ENCODE results near the gene FCGR3A. TPM values are rescaled to one million over a fixed set of nuclear protein-coding genes. Genes with fewer than 3 reads are reported as not detected.

The FCGR3A gene
- total and polyA plus RNA-seq, 2 of the 4 experiments (the other 2 are of a cell fraction), result not detected

GRCh38 chr1:161495490-161495889, 54.1 kb downstream of the FCGR3A start:
- Histone ChIP-seq H3K79me1 (ENCODE audit: low read depth in 1 of 2, low read length in 2 of 2) (no peaks in the 10 kb centered on the region), H3K4ac (ENCODE audit: low read depth, low read length) (no peak overlapping the region), H3K4me3 (ENCODE audit: insufficient read depth, low read depth, low read length) (no peak overlapping the region), H2AFZ (replicated peaks; ENCODE audit: low read length, poor library complexity) (no peak overlapping the region), H3K9me3 (ENCODE audit: control insufficient read depth, insufficient read depth, low read length) (no peaks in the 10 kb centered on the region), H4K8ac (ENCODE audit: low read depth in 2 of 2, low read length in 2 of 2) (no peak overlapping the region), H3K18ac (ENCODE audit: low read depth, low read length) (no peak overlapping the region), H3K27ac (ENCODE audit: insufficient read depth, low read length) (no peak overlapping the region), H2BK5ac (ENCODE audit: low read depth, low read length, poor library complexity, severe bottlenecking) (no peak overlapping the region), H3K23ac (ENCODE audit: low read depth, low read length) (no peak overlapping the region), H3K9ac (ENCODE audit: low read depth, low read length) (no peak overlapping the region), H3K9me1 (ENCODE audit: insufficient read depth, low read length) (no peaks in the 10 kb centered on the region), H4K91ac (ENCODE audit: insufficient read depth, low read depth, low read length) (no peak overlapping the region), H2AK9ac (replicated peaks; ENCODE audit: low read depth, low read length, poor library complexity) (no peak overlapping the region), H2BK15ac (ENCODE audit: low read depth, low read length) (no peak overlapping the region), H3K14ac (replicated peaks; ENCODE audit: low read depth, low read length) (no peak overlapping the region), H3K36me3 (ENCODE audit: control insufficient read depth, insufficient read depth, low read length) (no peaks in the 10 kb centered on the region), H2BK120ac (ENCODE audit: low read depth, low read length) (no peak overlapping the region), H3K56ac (ENCODE audit: extremely low read depth, insufficient read depth, low read length) (no peak overlapping the region), H4K5ac (ENCODE audit: low read depth, low read length) (no peak overlapping the region), H4K20me1 (ENCODE audit: insufficient read depth, low read length) (no peaks in the 10 kb centered on the region), H3K27me3 (ENCODE audit: control insufficient read depth, insufficient read depth, low read length) (peaks cover 28% of the 10 kb centered on the region), H2AK5ac (ENCODE audit: low read depth, low read length) (no peak overlapping the region), H3K4me2 (ENCODE audit: low read depth, low read length) (no peak overlapping the region), H3K4me1 (ENCODE audit: control insufficient read depth, insufficient read depth, low read length) (no peaks in the 10 kb centered on the region), H2BK20ac (ENCODE audit: low read depth, low read length) (no peak overlapping the region)
- ATAC-seq (ENCODE audit: low read depth) (no peak), DNase-seq (no peak)
- TF ChIP-seq CEBPB (IDR thresholded peaks at IDR 0.05; ENCODE audit: low read depth, low read length), result no peak
- TF ChIP-seq CTCF (conservative IDR thresholded peaks at IDR 0.05; ENCODE audit: low read depth, low read length), result no peak
- no peak for TF ChIP-seq MAFK (IDR thresholded peaks at IDR 0.05; ENCODE audit: low read depth, low read length)
- no peak for TF ChIP-seq ELK1 (IDR thresholded peaks at IDR 0.05; ENCODE audit: borderline replicate concordance, low read depth, low read length)
- no peak for TF ChIP-seq MXI1 (IDR thresholded peaks at IDR 0.05; ENCODE audit: borderline replicate concordance, low read depth, low read length)
- TF ChIP-seq RCOR1 (IDR thresholded peaks at IDR 0.05; ENCODE audit: insufficient replicate concordance, low read length), result no peak
- no peak for TF ChIP-seq SMC3 (IDR thresholded peaks at IDR 0.05; ENCODE audit: low read depth, low read length)
- no peak for TF ChIP-seq FOS (IDR thresholded peaks at IDR 0.05; ENCODE audit: low read depth, low read length)
- no peak for TF ChIP-seq NFE2L2 (IDR thresholded peaks at IDR 0.05; ENCODE audit: low read depth, low read length)
- no peak for TF ChIP-seq RFX5 (IDR thresholded peaks at IDR 0.05; ENCODE audit: low read depth, low read length)
- no peak for TF ChIP-seq USF2 (IDR thresholded peaks at IDR 0.05; ENCODE audit: low read depth, low read length)
- TF ChIP-seq BHLHE40 (IDR thresholded peaks at IDR 0.05; ENCODE audit: low read depth, low read length), result no peak
- no peak for TF ChIP-seq CHD1 (IDR thresholded peaks at IDR 0.05; ENCODE audit: low read depth, low read length)
- TF ChIP-seq MAZ (IDR thresholded peaks at IDR 0.05; ENCODE audit: borderline replicate concordance, low read depth, low read length), result no peak
- no peak for TF ChIP-seq POLR2A (IDR thresholded peaks at IDR 0.05; ENCODE audit: low read depth, low read length)
- no peak for TF ChIP-seq RAD21 (IDR thresholded peaks at IDR 0.05; ENCODE audit: low read length)
- in situ Hi-C loops (cut with MboI; ENCODE audit: low sequenced_read_pairs) (no loop called here), intact Hi-C loops (cut with micrococcal nuclease) (no loop called here), dilution Hi-C loops (cut with HindIII; ENCODE audit: low sequenced_read_pairs, unreplicated experiment) (no loop called here)
- CTCF ChIA-PET, result interaction anchor here (1.0 kb wide), 2 partner anchors 8 to 246 kb away, joined by 3 read pairs; no protein-coding TSS in a partner anchor
- POLR2A ChIA-PET (ENCODE audit: unreplicated experiment), result no interaction called here
- no TSS peak for BruUV-seq (replicated peaks)

Measured in IMR-90 (cell line).